Glomerular visceral epithelial cell (primary cell): ENCODE data around the gene CTDP1.
"Not testable (repeated sequence)": the region's sequence is repeated elsewhere in the genome, so short reads cannot be mapped to it uniquely, and the experiment has no call there.

Experiments used
- DNase-seq: peaks from one replicate; pipeline ENCODE4 v3.0.0-alpha.2; 2016; ENCODE audit errors: extremely low spot score

Gene CTDP1

GRCh38 chr18:79702906-79703305, 23.3 kb downstream of the CTDP1 start:
- no peak for DNase-seq

GRCh38 chr18:79704631-79705030, 25.0 kb downstream of the CTDP1 start:
- no peak for DNase-seq

- DNase-seq: no peak
Measured at GRCh38 chr18:79705272-79705671, 25.7 kb downstream of the CTDP1 start.

DNA sequence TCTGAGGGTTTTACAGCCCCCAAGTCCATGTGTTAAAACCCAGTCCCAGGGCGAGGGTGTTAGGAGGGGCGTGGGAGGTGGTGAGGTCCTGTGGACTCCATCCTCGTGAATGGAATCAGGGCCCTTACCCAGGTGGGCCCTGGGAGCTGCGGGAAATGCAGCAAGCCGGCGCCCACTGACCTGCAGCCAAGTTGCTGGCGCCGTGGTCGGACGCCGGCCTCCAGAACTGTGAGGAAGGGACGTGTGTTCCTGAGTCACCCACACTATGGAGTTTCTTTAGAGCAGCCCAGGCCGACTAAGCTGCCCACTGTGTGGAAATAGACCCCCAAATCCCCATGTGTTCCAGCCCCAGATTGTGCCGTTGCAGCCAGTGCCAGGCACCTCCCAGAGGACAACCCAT, 26.4 kb downstream of the CTDP1 start:
- DNase-seq: no peak

GRCh38 chr18:79706658-79707057, 27.1 kb downstream of the CTDP1 start:
- DNase-seq: no peak

DNA sequence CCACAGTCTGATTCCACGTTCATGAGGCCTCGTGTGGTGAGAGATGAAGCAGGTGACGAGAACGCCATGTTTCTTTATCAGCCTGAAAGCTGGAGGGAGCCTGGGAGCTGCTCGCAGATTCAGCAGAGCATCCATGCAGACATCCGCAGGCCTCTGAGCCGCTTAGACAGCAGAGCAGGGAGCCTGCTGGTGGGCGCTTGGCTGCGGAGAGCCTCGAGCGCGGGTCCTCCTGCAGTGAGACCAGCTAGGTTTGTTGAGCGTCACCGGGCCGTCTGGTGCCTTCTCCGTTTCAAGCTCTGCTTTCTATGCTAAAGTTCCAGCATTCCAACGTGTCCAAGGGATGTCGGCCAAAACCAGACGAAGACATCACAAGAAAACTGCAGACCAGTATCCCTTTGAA, 27.6 kb downstream of the CTDP1 start:
- no peak for DNase-seq

DNA sequence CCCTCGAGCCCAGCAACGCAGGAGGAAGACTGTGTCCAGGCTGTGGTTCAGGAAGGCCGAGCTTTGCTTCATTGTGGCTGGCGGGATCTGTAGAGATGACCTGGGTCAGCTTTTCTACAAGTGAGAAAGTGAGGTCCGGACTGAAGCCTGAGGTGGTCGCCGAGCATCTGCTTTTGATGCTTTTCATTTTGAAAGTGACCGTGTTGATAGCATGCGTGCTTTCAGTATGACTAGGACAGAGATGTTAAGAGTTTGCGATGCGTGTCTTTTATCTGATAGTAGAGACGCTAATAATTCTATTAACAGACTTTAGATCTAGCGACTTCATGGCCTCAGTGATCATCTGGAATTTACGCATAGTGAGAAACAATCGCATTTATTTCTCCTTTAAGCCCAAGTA, 28.1 kb downstream of the CTDP1 start:
- no peak for DNase-seq

- no peak for DNase-seq
Measured at GRCh38 chr18:79708412-79708811, 28.8 kb downstream of the CTDP1 start.

GRCh38 chr18:79712206-79712857, 32.7 kb downstream of the CTDP1 start:
- DNase-seq: no peak

GRCh38 chr18:79713341-79713740, 33.7 kb downstream of the CTDP1 start:
- DNase-seq: no peak

- no peak for DNase-seq
Measured at GRCh38 chr18:79714531-79715240, 35.1 kb downstream of the CTDP1 start.

GRCh38 chr18:79715280-79715679, 35.7 kb downstream of the CTDP1 start:
- no peak for DNase-seq

DNA sequence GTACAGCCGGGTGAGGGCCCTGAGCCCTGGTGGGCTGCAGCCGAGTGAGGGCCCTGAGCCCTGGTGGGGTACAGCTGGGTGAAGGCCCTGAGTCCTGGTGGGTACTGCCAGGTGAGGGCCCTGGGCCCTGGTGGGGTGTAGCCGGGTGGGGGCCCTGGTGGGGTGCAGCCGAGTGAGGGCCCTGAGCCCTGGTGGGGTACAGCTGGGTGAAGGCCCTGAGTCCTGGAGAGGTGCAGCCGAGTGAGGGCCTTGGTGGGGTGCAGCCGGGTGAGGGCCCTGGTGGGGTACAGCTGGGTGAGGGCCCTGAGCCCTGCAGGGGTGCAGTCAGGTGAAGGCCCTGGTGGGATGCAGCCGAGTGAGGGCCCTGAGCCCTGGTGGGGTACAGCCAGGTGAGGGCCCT, 37.5 kb downstream of the CTDP1 start:
- no peak for DNase-seq

- DNase-seq: no peak
Measured at GRCh38 chr18:79717555-79718074, 38.0 kb downstream of the CTDP1 start.

GRCh38 chr18:79718126-79718525, 38.5 kb downstream of the CTDP1 start:
- DNase-seq: no peak

- DNase-seq: no peak
Measured at GRCh38 chr18:79718878-79719477, 39.4 kb downstream of the CTDP1 start.

- not testable (repeated sequence) for DNase-seq
Measured at GRCh38 chr18:79719478-79720358, 40.1 kb downstream of the CTDP1 start.

GRCh38 chr18:79720359-79720733, 40.7 kb downstream of the CTDP1 start:
- no peak for DNase-seq

DNA sequence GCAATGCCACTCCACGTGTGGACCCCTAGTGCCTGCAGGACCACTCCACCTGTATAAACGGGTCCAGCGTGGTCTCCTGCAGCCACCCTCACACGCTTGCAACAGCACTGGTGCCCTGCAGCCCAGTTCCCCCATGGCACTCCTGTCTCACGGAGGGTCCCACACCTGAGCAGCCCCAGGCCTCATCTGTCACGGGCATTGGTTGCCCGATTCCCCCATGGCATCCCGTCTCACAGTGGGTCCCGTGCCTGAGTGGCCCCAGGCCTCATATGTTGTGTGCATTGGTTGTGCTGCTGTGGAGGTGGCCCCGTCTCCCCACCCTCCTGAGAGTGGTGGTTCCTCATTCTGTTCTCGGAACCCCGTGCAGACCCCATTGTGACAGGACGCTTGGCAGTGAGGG, 43.4 kb downstream of the CTDP1 start:
- DNase-seq: no peak

- DNase-seq: no peak
Measured at GRCh38 chr18:79723628-79724027, 44.0 kb downstream of the CTDP1 start.

GRCh38 chr18:79724299-79725080, 44.9 kb downstream of the CTDP1 start:
- DNase-seq: no peak
